WI38 (cell line): ENCODE results near the gene EMC9.
"Not testable (repeated sequence)": the region's sequence is repeated elsewhere in the genome, so short reads cannot be mapped to it uniquely, and the experiment has no call there.

ENCODE experiments used
- H3K4me3 ChIP-seq: 2 replicates; pipeline ENCODE4 v1.5.1; 2011; ENCODE audit warnings: low read depth, mild to moderate bottlenecking, control low read depth, low read length
- TF ChIP-seq, protein P1 (sequence below): IDR thresholded peaks from 2 replicates; pipeline ENCODE4 v1.5.1; 2012; ENCODE audit warnings: low read depth, mild to moderate bottlenecking, control low read depth, low read length

EMC9 gene

DNA sequence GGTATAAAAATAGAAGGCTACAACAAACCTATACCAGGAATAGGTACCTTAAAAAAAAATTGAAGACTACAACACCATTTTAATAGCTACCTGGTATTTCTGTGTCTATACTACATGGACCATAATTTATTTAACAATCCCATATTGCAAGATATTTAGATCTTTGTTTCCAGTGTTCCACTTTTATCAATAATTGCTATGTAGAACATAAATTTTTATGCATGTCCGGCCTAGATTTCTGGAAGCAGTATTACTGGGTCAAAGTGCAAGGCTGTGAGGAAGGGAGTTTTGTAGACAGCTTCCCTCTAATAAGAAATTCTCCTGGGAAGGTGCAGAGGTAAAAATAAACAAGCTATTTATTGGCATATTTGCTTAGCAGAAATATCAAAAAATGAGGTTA, 30.9 kb downstream of the EMC9 start:
- no peak overlapping the region for H3K4me3 ChIP-seq
- TF ChIP-seq, protein P1, sequence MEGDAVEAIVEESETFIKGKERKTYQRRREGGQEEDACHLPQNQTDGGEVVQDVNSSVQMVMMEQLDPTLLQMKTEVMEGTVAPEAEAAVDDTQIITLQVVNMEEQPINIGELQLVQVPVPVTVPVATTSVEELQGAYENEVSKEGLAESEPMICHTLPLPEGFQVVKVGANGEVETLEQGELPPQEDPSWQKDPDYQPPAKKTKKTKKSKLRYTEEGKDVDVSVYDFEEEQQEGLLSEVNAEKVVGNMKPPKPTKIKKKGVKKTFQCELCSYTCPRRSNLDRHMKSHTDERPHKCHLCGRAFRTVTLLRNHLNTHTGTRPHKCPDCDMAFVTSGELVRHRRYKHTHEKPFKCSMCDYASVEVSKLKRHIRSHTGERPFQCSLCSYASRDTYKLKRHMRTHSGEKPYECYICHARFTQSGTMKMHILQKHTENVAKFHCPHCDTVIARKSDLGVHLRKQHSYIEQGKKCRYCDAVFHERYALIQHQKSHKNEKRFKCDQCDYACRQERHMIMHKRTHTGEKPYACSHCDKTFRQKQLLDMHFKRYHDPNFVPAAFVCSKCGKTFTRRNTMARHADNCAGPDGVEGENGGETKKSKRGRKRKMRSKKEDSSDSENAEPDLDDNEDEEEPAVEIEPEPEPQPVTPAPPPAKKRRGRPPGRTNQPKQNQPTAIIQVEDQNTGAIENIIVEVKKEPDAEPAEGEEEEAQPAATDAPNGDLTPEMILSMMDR = no peak

DNA sequence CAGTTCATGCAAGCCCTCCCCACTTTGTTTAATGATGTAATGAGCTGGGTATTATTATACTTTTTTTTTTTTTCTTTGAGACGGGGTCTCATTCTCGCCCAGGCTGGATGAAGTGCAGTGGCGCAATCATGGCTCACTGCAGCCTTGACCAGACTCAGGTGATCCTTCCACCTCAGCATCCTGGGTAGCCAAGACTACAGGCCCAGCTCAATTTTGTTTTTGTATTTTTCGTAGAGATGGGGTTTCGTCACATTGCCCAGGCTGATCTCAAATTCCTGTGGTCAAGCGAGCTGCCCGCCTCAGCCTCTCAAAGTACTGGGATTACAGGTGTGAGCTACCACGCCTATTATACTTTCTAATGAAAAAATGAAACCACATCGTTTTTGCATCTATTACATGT, 31.3 kb downstream of the EMC9 start:
- no peak overlapping the region for H3K4me3 ChIP-seq
- TF ChIP-seq, protein P1 = no peak

DNA sequence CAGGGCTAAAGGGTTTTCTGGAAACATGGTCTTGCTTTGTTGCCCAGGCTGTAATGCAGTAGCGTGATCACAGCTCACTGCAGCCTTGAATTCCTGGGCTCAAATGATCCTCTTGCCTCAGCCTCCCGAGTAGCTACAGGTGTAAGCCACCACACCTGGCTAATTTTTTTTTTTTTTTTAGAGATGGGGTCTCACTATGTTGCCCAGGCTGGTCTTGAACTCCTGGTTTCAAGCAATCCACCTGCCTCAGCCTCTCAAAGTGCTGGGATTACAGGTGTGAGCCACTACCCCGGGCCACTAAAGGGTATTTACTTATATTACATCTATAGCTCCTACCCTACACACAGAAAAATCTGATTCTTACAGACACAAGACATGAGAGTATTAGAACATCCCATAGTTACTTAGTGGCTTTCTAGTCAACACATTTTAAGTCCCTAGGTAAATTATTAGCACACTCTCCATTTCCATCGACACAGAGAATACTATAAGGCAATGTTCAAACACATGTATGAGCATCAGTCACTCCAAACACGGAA, 33.0 kb downstream of the EMC9 start:
- TF ChIP-seq, protein P1 = no peak
- H3K4me3 ChIP-seq = no peak overlapping the region

DNA sequence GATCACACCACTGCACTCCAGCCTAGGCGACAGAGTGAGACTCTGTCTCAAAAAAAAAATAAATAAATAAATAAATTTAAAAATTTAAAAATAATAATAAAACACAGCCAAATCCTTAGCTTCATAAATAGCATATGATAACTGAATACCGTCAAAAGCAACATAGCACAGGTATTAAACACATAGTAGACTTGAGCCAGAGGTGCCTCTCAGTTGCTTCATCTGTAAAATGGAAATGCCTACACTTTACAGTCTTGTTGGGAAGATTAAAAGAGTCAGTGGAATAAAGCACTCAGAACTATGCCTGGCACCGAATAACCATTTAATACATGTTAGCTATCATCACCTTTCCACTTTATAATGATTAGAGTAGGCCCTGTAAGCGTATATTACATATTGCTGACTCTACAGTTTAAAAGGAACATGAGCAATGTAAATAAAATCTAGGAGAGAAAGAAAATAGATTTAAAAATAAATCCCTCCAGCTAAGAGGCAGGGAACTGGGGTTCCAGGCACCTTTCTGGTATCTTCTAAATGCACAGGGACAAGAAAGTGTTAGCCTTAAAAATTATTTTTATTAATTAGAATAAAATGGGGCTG, 34.6 kb downstream of the EMC9 start:
- no peak overlapping the region for H3K4me3 ChIP-seq
- TF ChIP-seq, protein P1 = no peak

DNA sequence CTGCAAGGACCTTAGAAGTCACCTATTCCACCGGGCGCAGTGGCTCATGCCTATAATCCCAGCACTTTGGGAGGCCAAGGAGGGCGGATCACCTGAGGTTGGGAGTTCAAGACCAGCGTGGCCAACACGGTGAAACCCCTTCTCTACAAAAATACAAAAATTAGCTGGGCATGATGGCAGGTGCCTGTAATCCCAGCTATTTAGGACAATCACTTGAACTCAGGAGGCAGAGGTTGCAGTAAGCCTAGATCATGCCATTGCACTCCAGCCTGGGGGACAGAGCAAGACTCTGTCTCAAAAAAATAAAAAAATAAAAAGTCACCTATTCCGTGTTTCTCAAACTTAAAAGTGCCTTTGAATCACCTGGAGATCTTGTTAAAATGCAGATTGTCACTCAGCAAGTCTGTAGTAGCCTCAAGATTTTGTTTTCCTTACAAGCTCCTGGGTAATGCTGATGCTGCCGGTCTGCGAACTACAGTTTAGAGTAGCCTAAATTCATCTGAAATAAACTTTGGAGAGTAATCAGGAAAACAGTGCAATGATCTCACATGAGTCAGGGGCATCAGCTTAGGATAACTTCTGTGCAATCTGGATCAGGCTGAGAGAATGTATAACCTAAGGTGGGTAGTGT, 35.7 kb downstream of the EMC9 start:
- not testable (repeated sequence) for H3K4me3 ChIP-seq

DNA sequence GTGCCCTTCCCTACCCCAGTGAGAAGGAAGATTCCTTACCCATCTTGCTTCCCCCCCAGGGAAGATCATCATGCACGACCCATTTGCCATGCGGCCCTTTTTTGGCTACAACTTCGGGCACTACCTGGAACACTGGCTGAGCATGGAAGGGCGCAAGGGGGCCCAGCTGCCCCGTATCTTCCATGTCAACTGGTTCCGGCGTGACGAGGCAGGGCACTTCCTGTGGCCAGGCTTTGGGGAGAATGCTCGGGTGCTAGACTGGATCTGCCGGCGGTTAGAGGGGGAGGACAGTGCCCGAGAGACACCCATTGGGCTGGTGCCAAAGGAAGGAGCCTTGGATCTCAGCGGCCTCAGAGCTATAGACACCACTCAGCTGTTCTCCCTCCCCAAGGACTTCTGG, 37.9 kb downstream of the EMC9 start:
- no peak overlapping the region for H3K4me3 ChIP-seq
- TF ChIP-seq, protein P1 = no peak

DNA sequence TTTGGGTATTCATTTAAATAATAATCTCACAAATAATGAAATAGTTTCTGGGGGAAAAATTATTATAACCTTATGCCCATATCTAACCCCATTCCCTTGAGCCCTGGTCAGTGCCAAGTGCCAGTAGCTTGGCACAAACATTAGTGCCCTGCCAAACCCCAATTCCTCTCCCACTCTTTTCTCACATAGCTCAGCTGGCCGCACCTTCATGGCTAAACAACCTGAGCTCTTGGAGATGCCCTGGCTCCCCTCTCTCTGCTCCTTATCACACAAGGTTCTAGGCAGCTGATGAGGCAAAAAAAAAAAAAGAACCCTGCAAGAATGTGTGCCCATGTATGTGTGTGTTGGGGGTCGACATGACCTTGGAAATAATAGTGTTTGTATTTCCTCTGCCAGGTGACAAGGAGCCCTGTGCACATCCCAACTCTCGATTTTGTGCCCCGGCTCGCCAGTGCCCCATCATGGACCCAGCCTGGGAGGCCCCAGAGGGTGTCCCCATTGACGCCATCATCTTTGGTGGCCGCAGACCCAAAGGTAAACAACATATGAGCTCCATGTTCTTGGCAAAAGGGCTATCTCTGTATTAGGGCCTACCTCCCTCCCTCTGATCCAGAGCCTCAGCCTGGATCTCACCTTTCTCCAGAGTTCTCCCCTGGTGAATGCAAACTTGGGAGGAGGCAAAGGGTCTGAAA, 38.9 kb downstream of the EMC9 start:
- no peak overlapping the region for H3K4me3 ChIP-seq

More for the DNA sequence above, 38.9 kb downstream of the EMC9 start:
- TF ChIP-seq, protein P1 = no peak
